GM12872 (cell line): ENCODE measurements around the gene CNDP2.

Source experiments
- TF ChIP-seq, protein P1 (sequence below): IDR thresholded peaks from 3 replicates; pipeline ENCODE4 v1.5.1; 2011; ENCODE audit warnings: low read depth, mild to moderate bottlenecking, low read length, moderate library complexity; ENCODE audit not compliant: insufficient read depth

Gene CNDP2

GRCh38 chr18:74496508-74497323 is 553 bp downstream of the CNDP2 start:
- TF ChIP-seq, protein P1, sequence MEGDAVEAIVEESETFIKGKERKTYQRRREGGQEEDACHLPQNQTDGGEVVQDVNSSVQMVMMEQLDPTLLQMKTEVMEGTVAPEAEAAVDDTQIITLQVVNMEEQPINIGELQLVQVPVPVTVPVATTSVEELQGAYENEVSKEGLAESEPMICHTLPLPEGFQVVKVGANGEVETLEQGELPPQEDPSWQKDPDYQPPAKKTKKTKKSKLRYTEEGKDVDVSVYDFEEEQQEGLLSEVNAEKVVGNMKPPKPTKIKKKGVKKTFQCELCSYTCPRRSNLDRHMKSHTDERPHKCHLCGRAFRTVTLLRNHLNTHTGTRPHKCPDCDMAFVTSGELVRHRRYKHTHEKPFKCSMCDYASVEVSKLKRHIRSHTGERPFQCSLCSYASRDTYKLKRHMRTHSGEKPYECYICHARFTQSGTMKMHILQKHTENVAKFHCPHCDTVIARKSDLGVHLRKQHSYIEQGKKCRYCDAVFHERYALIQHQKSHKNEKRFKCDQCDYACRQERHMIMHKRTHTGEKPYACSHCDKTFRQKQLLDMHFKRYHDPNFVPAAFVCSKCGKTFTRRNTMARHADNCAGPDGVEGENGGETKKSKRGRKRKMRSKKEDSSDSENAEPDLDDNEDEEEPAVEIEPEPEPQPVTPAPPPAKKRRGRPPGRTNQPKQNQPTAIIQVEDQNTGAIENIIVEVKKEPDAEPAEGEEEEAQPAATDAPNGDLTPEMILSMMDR, result peak; percentile 19; the same call in 1 of the 3 replicates

- TF ChIP-seq, protein P1, result 0 out of 3 replicates have a peak, but pooled peaks have one; percentile 2
These were observed 1.1 kb downstream of the CNDP2 start for GRCh38 chr18:74497324-74497676.

DNA sequence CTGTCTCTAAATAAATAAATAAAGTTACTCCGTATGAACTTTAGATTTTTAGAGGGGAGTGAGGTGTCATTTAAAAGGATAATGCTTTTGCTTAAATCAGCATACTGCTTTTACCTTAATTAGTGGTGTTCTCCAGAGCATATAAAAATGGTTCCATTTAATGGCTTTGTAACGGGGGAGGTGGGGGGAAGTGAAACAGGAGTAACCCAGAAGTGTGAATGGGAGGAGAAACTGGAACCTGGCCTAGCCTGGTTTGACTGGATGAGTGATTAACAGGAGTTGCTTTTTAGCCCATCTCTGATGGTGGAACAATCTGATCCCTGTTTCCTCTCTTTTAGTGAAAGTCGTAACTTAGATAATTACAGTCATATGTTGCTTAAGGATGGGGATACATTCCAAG is 1.6 kb downstream of the CNDP2 start:
- TF ChIP-seq, protein P1, result no peak

GRCh38 chr18:74498712-74499627 is 2.8 kb downstream of the CNDP2 start:
- TF ChIP-seq, protein P1, result no peak

GRCh38 chr18:74499633-74500032 is 3.5 kb downstream of the CNDP2 start:
- TF ChIP-seq, protein P1, result no peak

GRCh38 chr18:74500372-74500771 is 4.2 kb downstream of the CNDP2 start:
- TF ChIP-seq, protein P1, result no peak

DNA sequence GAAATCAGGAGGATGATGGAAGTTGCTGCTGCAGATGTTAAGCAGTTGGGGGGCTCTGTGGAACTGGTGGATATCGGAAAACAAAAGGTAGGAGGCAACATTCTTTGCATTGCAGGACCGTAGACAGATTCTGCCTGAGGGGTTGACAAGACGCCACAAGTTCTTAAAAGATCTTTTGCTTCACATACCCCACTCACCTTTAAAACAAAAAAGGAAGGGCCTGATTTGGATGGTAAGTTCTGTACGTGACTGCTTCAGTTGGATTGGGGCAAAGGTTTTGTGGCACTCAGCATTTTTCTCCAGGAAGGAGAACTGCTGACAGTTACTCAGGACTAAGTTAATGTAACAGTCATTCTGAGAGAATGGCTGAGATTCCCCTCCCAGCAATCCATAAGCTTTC is 5.2 kb downstream of the CNDP2 start:
- TF ChIP-seq, protein P1, result no peak
